Fibroblast of lung (primary cell): ENCODE data around the gene PRKACB.

Experiments
- CTCF ChIP-seq, 2 donors: IDR thresholded peaks in 1 of 2; conservative IDR thresholded peaks in 1 of 2; 1 replicate in 1 of 2; 2 replicates in 1 of 2; pipeline ENCODE4 v1.5.1; 2011 to 2012; ENCODE audit warnings: low read length in 2 of 2, control low read depth in 1 of 2, inconsistent platforms in 1 of 2, low read depth in 1 of 2, mild to moderate bottlenecking in 1 of 2
- EZH2 ChIP-seq: IDR thresholded peaks from 2 replicates; pipeline ENCODE4 v1.5.1; 2012; ENCODE audit warnings: low read length, control low read depth, mild to moderate bottlenecking; ENCODE audit errors: missing control alignments

GRCh38 chr1:84146411-84147032 is 2.5 kb downstream of the PRKACB start:
- no peak for TF ChIP-seq CTCF (conservative IDR thresholded peaks at IDR 0.05 in 1 of 2, IDR thresholded peaks at IDR 0.05 in 1 of 2; ENCODE audit: low read depth in 1 of 2, low read length in 2 of 2)
- no peak for TF ChIP-seq EZH2
